NK-92 (cell line): ENCODE data around the gene CARD19.
"Not testable (repeated sequence)": the region's sequence is repeated elsewhere in the genome, so short reads cannot be mapped to it uniquely, and the experiment has no call there.

ENCODE experiments used
- DNase-seq: peaks from one replicate; lab custom pipeline; 2025; ENCODE audit not compliant: unreplicated experiment; lab: John Stamatoyannopoulos, UW

CARD19 gene

GRCh38 chr9:93099551-93100275, 3.7 kb downstream of the CARD19 start:
- DNase-seq: no peak

- DNase-seq: no peak
These were observed 4.2 kb downstream of the CARD19 start for GRCh38 chr9:93100276-93100636.

GRCh38 chr9:93101086-93101485, 5.1 kb downstream of the CARD19 start:
- DNase-seq: not testable (repeated sequence)

- no peak for DNase-seq
These were observed 9.6 kb downstream of the CARD19 start for GRCh38 chr9:93105620-93106019.

GRCh38 chr9:93107151-93107824, 11.3 kb downstream of the CARD19 start:
- DNase-seq: no peak

GRCh38 chr9:93107825-93108161, 11.8 kb downstream of the CARD19 start:
- DNase-seq: no peak

- no peak for DNase-seq
These were observed 12.4 kb downstream of the CARD19 start for GRCh38 chr9:93108291-93109041.

GRCh38 chr9:93110311-93110855, 14.4 kb downstream of the CARD19 start:
- DNase-seq: no peak

GRCh38 chr9:93111001-93111370, 15.0 kb downstream of the CARD19 start:
- no peak for DNase-seq

GRCh38 chr9:93111371-93112115, 15.5 kb downstream of the CARD19 start:
- no peak for DNase-seq

- DNase-seq: no peak
These were observed 16.3 kb downstream of the CARD19 start for GRCh38 chr9:93112116-93112863.

GRCh38 chr9:93112864-93113389, 16.9 kb downstream of the CARD19 start:
- no peak for DNase-seq

GRCh38 chr9:93114169-93114983, 18.4 kb downstream of the CARD19 start:
- DNase-seq: no peak

GRCh38 chr9:93114984-93115335, 18.9 kb downstream of the CARD19 start:
- no peak for DNase-seq

- no peak for DNase-seq
These were observed 19.6 kb downstream of the CARD19 start for GRCh38 chr9:93115486-93116071.

GRCh38 chr9:93116072-93116961, 20.3 kb downstream of the CARD19 start:
- DNase-seq: no peak

- not testable (repeated sequence) for DNase-seq
These were observed 21.5 kb downstream of the CARD19 start for GRCh38 chr9:93117521-93117920.
